ENCODE results near the gene METTL25.

DNA sequence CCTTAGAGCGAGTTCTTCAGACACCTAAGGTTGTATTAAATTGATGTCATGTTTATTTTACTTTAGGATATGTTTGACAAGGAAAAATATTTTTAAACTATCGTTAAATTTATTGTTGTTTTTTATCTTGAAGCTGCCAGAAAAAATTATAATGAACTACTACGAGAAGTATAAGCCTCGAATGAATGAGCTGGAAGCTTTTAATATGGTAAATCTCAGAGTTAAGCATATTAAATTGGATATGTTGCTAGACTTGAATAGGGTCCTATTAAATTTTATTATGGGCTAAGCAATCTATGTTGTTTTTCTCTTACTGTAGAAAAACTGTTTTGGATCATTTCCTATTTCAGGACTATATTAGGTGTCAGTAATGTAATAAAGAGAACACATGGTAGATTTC, 118.2 kb downstream of the METTL25 start:
- TF ChIP-seq POLR2A (IDR thresholded peaks at IDR 0.05; ENCODE audit: low read length) (no peak), GATA1 (IDR thresholded peaks at IDR 0.05; ENCODE audit: low read depth, low read length) (no peak)
